Femur (tissue), 1 donor: ENCODE results near the gene ADAMTS19.
"Not testable (repeated sequence)": the region's sequence is repeated elsewhere in the genome, so short reads cannot be mapped to it uniquely, and the experiment has no call there.

Experiments
- DNase-seq: peaks from one replicate; pipeline ENCODE4 v3.0.0-alpha.2; 2017

Gene ADAMTS19

GRCh38 chr5:129591508-129592160 is 131.5 kb downstream of the ADAMTS19 start:
- no peak for DNase-seq

GRCh38 chr5:129593525-129593924 is 133.4 kb downstream of the ADAMTS19 start:
- DNase-seq = no peak

- DNase-seq = peak; percentile 25
Measured at GRCh38 chr5:129601576-129601975, 141.5 kb downstream of the ADAMTS19 start.

GRCh38 chr5:129608350-129608749 is 148.3 kb downstream of the ADAMTS19 start:
- DNase-seq = no peak

GRCh38 chr5:129609710-129610109 is 149.6 kb downstream of the ADAMTS19 start:
- DNase-seq = no peak

GRCh38 chr5:129616517-129616916 is 156.4 kb downstream of the ADAMTS19 start:
- no peak for DNase-seq

GRCh38 chr5:129617206-129617605 is 157.1 kb downstream of the ADAMTS19 start:
- no peak for DNase-seq

GRCh38 chr5:129619782-129620181 is 159.7 kb downstream of the ADAMTS19 start:
- no peak for DNase-seq

- no peak for DNase-seq
Measured at GRCh38 chr5:129622531-129622930, 162.4 kb downstream of the ADAMTS19 start.

- no peak for DNase-seq
Measured at GRCh38 chr5:129629575-129629974, 169.5 kb downstream of the ADAMTS19 start.

GRCh38 chr5:129630101-129630500 is 170.0 kb downstream of the ADAMTS19 start:
- no peak for DNase-seq

- DNase-seq = peak; percentile 56
Measured at GRCh38 chr5:129631961-129632360, 171.9 kb downstream of the ADAMTS19 start.

GRCh38 chr5:129637501-129637900 is 177.4 kb downstream of the ADAMTS19 start:
- not testable (repeated sequence) for DNase-seq

GRCh38 chr5:129639331-129639730 is 179.2 kb downstream of the ADAMTS19 start:
- DNase-seq = no peak

GRCh38 chr5:129652349-129653056 is 192.4 kb downstream of the ADAMTS19 start:
- DNase-seq = no peak

GRCh38 chr5:129653057-129653375 is 192.9 kb downstream of the ADAMTS19 start:
- DNase-seq = no peak

- no peak for DNase-seq
Measured at GRCh38 chr5:129653442-129653841, 193.3 kb downstream of the ADAMTS19 start.

GRCh38 chr5:129656952-129657351 is 196.9 kb downstream of the ADAMTS19 start:
- no peak for DNase-seq

GRCh38 chr5:129658801-129659200 is 198.7 kb downstream of the ADAMTS19 start:
- DNase-seq = no peak

GRCh38 chr5:129661366-129662035 is 201.4 kb downstream of the ADAMTS19 start:
- DNase-seq = no peak

- DNase-seq = no peak
Measured at GRCh38 chr5:129664336-129664937, 204.3 kb downstream of the ADAMTS19 start.

- no peak for DNase-seq
Measured at GRCh38 chr5:129670957-129671500, 210.9 kb downstream of the ADAMTS19 start.

- no peak for DNase-seq
Measured at GRCh38 chr5:129672006-129672405, 211.9 kb downstream of the ADAMTS19 start.
